Sigmoid colon (tissue), 7 donors: ENCODE data around the gene PTPRA. TPM values are rescaled to one million over a fixed set of nuclear protein-coding genes. Genes with fewer than 3 reads are reported as not detected.

ENCODE experiments used
- DNase-seq: peaks from one replicate; pipeline ENCODE4 v3.0.0-alpha.2; 2019
- H3K27ac ChIP-seq, 4 donors: fragments of 200-600 bp; sonication (generic); one replicate each; pipeline ENCODE4 v1.5.1; 2016 to 2019; ENCODE audit warnings: mild to moderate bottlenecking in 1 of 4
- H3K27me3 ChIP-seq, 3 donors: fragments of 200-600 bp; sonication (generic); one replicate each; pipeline ENCODE4 v1.5.1; 2019; ENCODE audit warnings: mild to moderate bottlenecking in 1 of 3
- H3K36me3 ChIP-seq, 4 donors: fragments of 200-600 bp; sonication (generic); one replicate each; pipeline ENCODE4 v1.5.1; 2016 to 2019
- H3K4me1 ChIP-seq, 4 donors: fragments of 200-600 bp; sonication (generic); one replicate each; pipeline ENCODE4 v1.5.1; 2017 to 2019
- H3K4me3 ChIP-seq, 4 donors: fragments of 200-600 bp; sonication (generic); one replicate each; pipeline ENCODE4 v1.5.1; 2017 to 2019; ENCODE audit warnings: mild to moderate bottlenecking in 2 of 4, moderate library complexity in 1 of 4
- H3K9me3 ChIP-seq, 4 donors: fragments of 200-600 bp in 3 of 4; sonication (generic) in 3 of 4; one replicate each; pipeline versions ENCODE4 v1.5.1 to v1.6.1; 2013 to 2019
- CTCF ChIP-seq, 4 experiments: fragments of 450-650 bp in 3 of 4; fragments of 200-600 bp in 1 of 4; IDR thresholded peaks; one replicate each; pipeline ENCODE4 v1.5.1; 2016 to 2019; ENCODE audit warnings: antibody characterized with exemption in 4 of 4, mild to moderate bottlenecking in 3 of 4, moderate library complexity in 2 of 4
- EP300 ChIP-seq, 4 donors: sonication (generic); formaldehyde crosslinking; IDR thresholded peaks; one replicate each; pipeline ENCODE4 v1.6.1; 2017; ENCODE audit warnings: antibody characterized with exemption in 4 of 4
- POLR2A ChIP-seq, 2 donors: fragments of 450-650 bp; IDR thresholded peaks; one replicate each; pipeline ENCODE4 v1.6.1; 2016; ENCODE audit warnings: antibody characterized with exemption in 2 of 2, mild to moderate bottlenecking in 2 of 2, moderate library complexity in 2 of 2
- POLR2AphosphoS5 ChIP-seq, 4 donors: sonication (generic); formaldehyde crosslinking; IDR thresholded peaks; one replicate each; pipeline ENCODE4 v1.6.1; 2017; ENCODE audit warnings: antibody characterized with exemption in 4 of 4
- WGBS, 2 donors: extraction: QIAGEN DNeasy Blood & Tissue Kit; methylation state at CpG; one replicate each; pipeline ENCODE4 v1.1.7; 2013; 5-methylcytosine and 5-hydroxymethylcytosine counted together
- intact Hi-C: fragments of 100-400 bp; cut with DNase I; formaldehyde crosslinking; loops from one replicate; pipeline ENCODE4 v1.15.1; 2023
- polyA plus RNA-seq, 3 donors: library from polyadenylated mRNA; stranded (reverse); fragments of 200-250 nt; gene quantifications; one replicate each; pipeline ENCODE4 v1.2.3, GENCODE V29; 2013
- total RNA-seq, 4 donors: library from RNA; depleted of rRNA; stranded (reverse); fragments of >200 nt; gene quantifications; one replicate each; pipeline ENCODE4 v1.1.0, GENCODE V29; 2016
- donor health status: healthy with polysubstance abuse.
- donor health status: Bipolar disorder and iron deficiency.
- donor health status: healthy.

PTPRA gene
- total and polyA plus RNA-seq, 7 donors: 10.2 to 86.4 (median 62.0) TPM

GRCh38 chr20:2859330-2860121, 13.8 kb upstream of the PTPRA start:
- DNase-seq: no peak
- 90 to 91% methylated on average over 4 of the region's 4 CpGs for WGBS, 2 donors
- Histone ChIP-seq H3K27ac (no peak overlapping the region), H3K4me3 (no peak overlapping the region), H3K4me1 (no peaks in the 10 kb centered on the region), H3K9me3 (no peaks in the 10 kb centered on the region), H3K36me3 (peaks cover 18 to 39% (median 29%) of the 10 kb centered on the region in 4 donors), H3K27me3 (no peaks in the 10 kb centered on the region)
- TF ChIP-seq CTCF (IDR thresholded peaks at IDR 0.05) (no peak), POLR2AphosphoS5 (IDR thresholded peaks at IDR 0.05) (no peak), POLR2A (IDR thresholded peaks at IDR 0.05) (no peak), EP300 (IDR thresholded peaks at IDR 0.05) (no peak)
- intact Hi-C loops: no loop called here

- peaks cover 32 to 65% (median 47%) of the 10 kb centered on the region in 4 donors for H3K36me3 ChIP-seq
Observed at GRCh38 chr20:2864626-2865025, 8.7 kb upstream of the PTPRA start.

GRCh38 chr20:2865101-2865500, 8.2 kb upstream of the PTPRA start:
- WGBS, 2 donors: 96 to 97% methylated on average over 10 of the region's 10 CpGs
- Histone ChIP-seq H3K36me3 (peaks cover 32 to 65% (median 47%) of the 10 kb centered on the region in 4 donors), H3K4me3 (no peak overlapping the region), H3K9me3 (no peaks in the 10 kb centered on the region), H3K27me3 (no peaks in the 10 kb centered on the region), H3K4me1 (no peaks in the 10 kb centered on the region), H3K27ac (no peak overlapping the region)
- TF ChIP-seq POLR2A (IDR thresholded peaks at IDR 0.05): no peak
- no peak for TF ChIP-seq POLR2AphosphoS5 (IDR thresholded peaks at IDR 0.05)
- no peak for TF ChIP-seq EP300 (IDR thresholded peaks at IDR 0.05)
- no peak for TF ChIP-seq CTCF (IDR thresholded peaks at IDR 0.05)
- intact Hi-C loops: no loop called here
- no peak for DNase-seq

More at GRCh38 chr20:2864626-2865025, 8.7 kb upstream of the PTPRA start:
- Histone ChIP-seq H3K4me3 (no peak overlapping the region), H3K27ac (no peak overlapping the region), H3K9me3 (no peaks in the 10 kb centered on the region), H3K4me1 (no peaks in the 10 kb centered on the region), H3K27me3 (no peaks in the 10 kb centered on the region)
- intact Hi-C loops: no loop called here
- TF ChIP-seq POLR2AphosphoS5 (IDR thresholded peaks at IDR 0.05) (no peak), EP300 (IDR thresholded peaks at IDR 0.05) (no peak), CTCF (IDR thresholded peaks at IDR 0.05) (no peak), POLR2A (IDR thresholded peaks at IDR 0.05) (no peak)
- 95 to 97% methylated on average over 12 of the region's 12 CpGs for WGBS, 2 donors
- DNase-seq: no peak

GRCh38 chr20:2865630-2866029, 7.7 kb upstream of the PTPRA start:
- Histone ChIP-seq H3K27ac (no peak overlapping the region), H3K4me3 (no peak overlapping the region), H3K36me3 (peaks cover 31 to 63% (median 44%) of the 10 kb centered on the region in 4 donors), H3K9me3 (no peaks in the 10 kb centered on the region), H3K4me1 (peaks cover 0 to 2% (median 0%) of the 10 kb centered on the region in 4 donors), H3K27me3 (no peaks in the 10 kb centered on the region)
- no peak for DNase-seq
- TF ChIP-seq CTCF (IDR thresholded peaks at IDR 0.05): no peak
- TF ChIP-seq POLR2A (IDR thresholded peaks at IDR 0.05): no peak
- no peak for TF ChIP-seq POLR2AphosphoS5 (IDR thresholded peaks at IDR 0.05)
- no peak for TF ChIP-seq EP300 (IDR thresholded peaks at IDR 0.05)
- WGBS, 2 donors: 76 to 93% methylated on average over 3 of the region's 3 CpGs
- intact Hi-C loops: no loop called here
